Testis (tissue), 2 donors: Measurements from ENCODE around the gene NAMPT.

Source experiments
- POLR2A ChIP-seq: fragments of 450-650 bp; IDR thresholded peaks from one replicate; pipeline ENCODE4 v1.6.1; 2017; ENCODE audit warnings: antibody characterized with exemption, mild to moderate bottlenecking, moderate library complexity
- TF ChIP-seq, protein P1 (sequence below), 3 experiments: fragments of 450-650 bp in 2 of 3; fragments of 200-600 bp in 1 of 3; sonication (generic) in 1 of 3; IDR thresholded peaks; one replicate each; pipeline ENCODE4 v1.5.1; 2016 to 2019; ENCODE audit warnings: antibody characterized with exemption in 3 of 3, mild to moderate bottlenecking in 2 of 3, moderate library complexity in 1 of 3

- no peak for TF ChIP-seq POLR2A
- TF ChIP-seq, protein P1, sequence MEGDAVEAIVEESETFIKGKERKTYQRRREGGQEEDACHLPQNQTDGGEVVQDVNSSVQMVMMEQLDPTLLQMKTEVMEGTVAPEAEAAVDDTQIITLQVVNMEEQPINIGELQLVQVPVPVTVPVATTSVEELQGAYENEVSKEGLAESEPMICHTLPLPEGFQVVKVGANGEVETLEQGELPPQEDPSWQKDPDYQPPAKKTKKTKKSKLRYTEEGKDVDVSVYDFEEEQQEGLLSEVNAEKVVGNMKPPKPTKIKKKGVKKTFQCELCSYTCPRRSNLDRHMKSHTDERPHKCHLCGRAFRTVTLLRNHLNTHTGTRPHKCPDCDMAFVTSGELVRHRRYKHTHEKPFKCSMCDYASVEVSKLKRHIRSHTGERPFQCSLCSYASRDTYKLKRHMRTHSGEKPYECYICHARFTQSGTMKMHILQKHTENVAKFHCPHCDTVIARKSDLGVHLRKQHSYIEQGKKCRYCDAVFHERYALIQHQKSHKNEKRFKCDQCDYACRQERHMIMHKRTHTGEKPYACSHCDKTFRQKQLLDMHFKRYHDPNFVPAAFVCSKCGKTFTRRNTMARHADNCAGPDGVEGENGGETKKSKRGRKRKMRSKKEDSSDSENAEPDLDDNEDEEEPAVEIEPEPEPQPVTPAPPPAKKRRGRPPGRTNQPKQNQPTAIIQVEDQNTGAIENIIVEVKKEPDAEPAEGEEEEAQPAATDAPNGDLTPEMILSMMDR (IDR thresholded peaks at IDR 0.05), result no peak
Measured at GRCh38 chr7:106312099-106312871, 27.5 kb upstream of the NAMPT start.
